SK-N-SH treated with all-trans-retinoic acid at 6 μM for 48 hours (cell line): ENCODE results near the gene BNIPL.

Experiments
- ATAC-seq: fragments of 200-7000 bp; cut with Tn5 transposase; 3 replicates; pipeline ENCODE4 v1.9.1; 2020; ENCODE audit warnings: mild to moderate bottlenecking, moderate library complexity
- ARNTL ChIP-seq: fragments of 450-650 bp; formaldehyde crosslinking; IDR thresholded peaks from 2 replicates; pipeline ENCODE4 v1.5.0; 2020; ENCODE audit warnings: low read depth, mild to moderate bottlenecking, moderate library complexity, borderline replicate concordance
- BACH2 ChIP-seq: fragments of 250-450 bp; sonication (Bioruptor Pico); IDR thresholded peaks from 2 replicates; pipeline ENCODE4 v1.9.0; 2021; ENCODE audit warnings: mild to moderate bottlenecking, borderline replicate concordance
- CSDC2 ChIP-seq: fragments of 250-450 bp; sonication (Bioruptor Pico); IDR thresholded peaks from 2 replicates; pipeline ENCODE4 v1.5.0; 2020; ENCODE audit warnings: mild to moderate bottlenecking, moderate library complexity
- ESRRG ChIP-seq: fragments of 250-450 bp; sonication (Bioruptor Pico); IDR thresholded peaks from 2 replicates; pipeline ENCODE4 v1.6.1; 2021; ENCODE audit warnings: mild to moderate bottlenecking
- GLIS3 ChIP-seq: fragments of 250-450 bp; sonication (Bioruptor Pico); IDR thresholded peaks from 2 replicates; pipeline ENCODE4 v1.5.0; 2020; ENCODE audit warnings: mild to moderate bottlenecking, moderate library complexity
- ISL1 ChIP-seq: fragments of 250-450 bp; sonication (Bioruptor Pico); IDR thresholded peaks from 2 replicates; pipeline ENCODE4 v2.1.2; 2022; ENCODE audit warnings: mild to moderate bottlenecking, moderate library complexity
- OSR1 ChIP-seq: fragments of 250-450 bp; sonication (Bioruptor Pico); IDR thresholded peaks from 2 replicates; pipeline ENCODE4 v1.8.0; 2022; ENCODE audit warnings: moderate library complexity, mild to moderate bottlenecking, inconsistent platforms
- POU6F1 ChIP-seq: fragments of 250-450 bp; sonication (Bioruptor Pico); IDR thresholded peaks from 2 replicates; pipeline ENCODE4 v1.8.0; 2021; ENCODE audit warnings: low read depth, mild to moderate bottlenecking, moderate library complexity, borderline replicate concordance
- RARB ChIP-seq: fragments of 250-450 bp; sonication (Bioruptor Pico); IDR thresholded peaks from 2 replicates; pipeline ENCODE4 v1.8.0; 2021; ENCODE audit warnings: mild to moderate bottlenecking, moderate library complexity
- SNAI2 ChIP-seq: fragments of 250-450 bp; sonication (Bioruptor Pico); IDR thresholded peaks from 2 replicates; pipeline ENCODE4 v1.5.0; 2020; ENCODE audit warnings: mild to moderate bottlenecking, moderate library complexity
- TCF4 ChIP-seq: fragments of 250-450 bp; sonication (Bioruptor Pico); IDR thresholded peaks from 2 replicates; pipeline ENCODE4 v1.8.0; 2021; ENCODE audit warnings: mild to moderate bottlenecking, moderate library complexity, borderline replicate concordance
- TOX ChIP-seq: fragments of 250-450 bp; sonication (Bioruptor Pico); IDR thresholded peaks from 2 replicates; pipeline ENCODE4 v1.8.0; 2021; ENCODE audit warnings: mild to moderate bottlenecking, moderate library complexity, borderline replicate concordance
- ZC3H10 ChIP-seq: fragments of 250-450 bp; sonication (Bioruptor Pico); IDR thresholded peaks from 2 replicates; pipeline ENCODE4 v1.5.1; 2021; ENCODE audit warnings: mild to moderate bottlenecking, moderate library complexity
- ZFP3 ChIP-seq: fragments of 250-450 bp; sonication (Bioruptor Pico); IDR thresholded peaks from 2 replicates; pipeline ENCODE4 v1.5.0; 2020; ENCODE audit warnings: mild to moderate bottlenecking, moderate library complexity
- ZFP30 ChIP-seq: fragments of 450-650 bp; formaldehyde crosslinking; IDR thresholded peaks from 2 replicates; pipeline ENCODE4 v1.5.0; 2022; ENCODE audit warnings: mild to moderate bottlenecking, moderate library complexity
- ZNF565 ChIP-seq: fragments of 450-650 bp; formaldehyde crosslinking; conservative IDR thresholded peaks from 2 replicates; pipeline ENCODE4 v1.5.0; 2020; ENCODE audit warnings: low read depth, mild to moderate bottlenecking, moderate library complexity
- ZNF70 ChIP-seq: fragments of 450-650 bp; formaldehyde crosslinking; IDR thresholded peaks from 2 replicates; pipeline ENCODE4 v1.5.0; 2020; ENCODE audit warnings: mild to moderate bottlenecking, moderate library complexity
- ZNF8 ChIP-seq: fragments of 450-650 bp; formaldehyde crosslinking; IDR thresholded peaks from 2 replicates; pipeline ENCODE4 v1.5.0; 2020; ENCODE audit warnings: mild to moderate bottlenecking, moderate library complexity
- TF ChIP-seq, protein P1 (sequence below): fragments of 250-450 bp; sonication (Bioruptor Pico); IDR thresholded peaks from 2 replicates; pipeline ENCODE4 v1.5.0; 2020; ENCODE audit warnings: mild to moderate bottlenecking, moderate library complexity
- TF ChIP-seq, protein P2 (sequence below): fragments of 250-450 bp; sonication (Bioruptor Pico); IDR thresholded peaks from 2 replicates; pipeline ENCODE4 v1.8.0; 2020; ENCODE audit warnings: mild to moderate bottlenecking, moderate library complexity, borderline replicate concordance
- TF ChIP-seq, protein P3 (sequence below): fragments of 250-450 bp; sonication (Bioruptor Pico); IDR thresholded peaks from 2 replicates; pipeline ENCODE4 v1.5.1; 2020; ENCODE audit warnings: low read depth, mild to moderate bottlenecking, moderate library complexity

The BNIPL gene

DNA sequence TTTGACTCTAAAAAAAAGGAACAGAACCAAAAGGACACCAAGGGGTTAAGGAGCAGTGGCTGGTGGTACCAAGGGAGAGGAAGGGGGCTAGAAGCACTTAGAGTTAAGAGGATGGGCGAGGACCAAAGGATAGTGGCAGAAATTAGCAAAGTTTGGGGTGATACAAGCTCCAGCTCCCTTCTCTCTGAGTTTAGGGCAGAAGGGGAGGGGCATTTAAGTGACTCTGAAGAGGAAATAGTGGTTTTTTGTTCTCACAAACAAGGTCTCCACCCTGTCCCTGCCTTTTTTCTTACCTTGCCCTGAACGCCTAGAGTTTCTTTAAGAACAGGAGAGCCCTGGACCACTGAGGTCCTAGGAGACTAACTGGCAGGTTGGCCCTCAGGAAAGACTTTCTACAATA lies 19.8 kb downstream of the BNIPL start:
- no peak for ATAC-seq
- no peak for TF ChIP-seq ISL1 (CRISPR knock-in tag)
- TF ChIP-seq ZC3H10 (CRISPR knock-in tag): no peak
- no peak for TF ChIP-seq RARB

GRCh38 chr1:151058692-151059091 lies 22.3 kb downstream of the BNIPL start:
- ATAC-seq: peak; percentile 4

GRCh38 chr1:151059109-151060006 lies 23.0 kb downstream of the BNIPL start, which contains the start of gene CDC42SE1:
Gene CDC42SE1, minus strand, starts transcription at chr1:151059622. Its CDS starts 3,892 bp downstream, at chr1:151055730.
- 0 out of 2 replicates have a peak, but pooled peaks have one; percentile 20 for TF ChIP-seq POU6F1
- TF ChIP-seq ZNF70: no peak
- peak; percentile 90 for ATAC-seq

More at GRCh38 chr1:151058692-151059091, 22.3 kb downstream of the BNIPL start:
- TF ChIP-seq POU6F1 (no peak), TOX (CRISPR knock-in tag) (no peak), RARB (no peak), OSR1 (no peak), ZNF8 (CRISPR knock-in tag) (no peak), BACH2 (CRISPR knock-in tag) (no peak), ZNF565 (CRISPR knock-in tag) (no peak), ESRRG (CRISPR knock-in tag) (no peak), ARNTL (CRISPR knock-in tag) (no peak), GLIS3 (CRISPR knock-in tag) (no peak), ISL1 (CRISPR knock-in tag) (no peak), CSDC2 (CRISPR knock-in tag) (no peak), ZNF70 (no peak), ZFP30 (CRISPR knock-in tag) (no peak), ZC3H10 (CRISPR knock-in tag) (no peak), SNAI2 (CRISPR knock-in tag) (no peak)
- TF ChIP-seq, protein P1, sequence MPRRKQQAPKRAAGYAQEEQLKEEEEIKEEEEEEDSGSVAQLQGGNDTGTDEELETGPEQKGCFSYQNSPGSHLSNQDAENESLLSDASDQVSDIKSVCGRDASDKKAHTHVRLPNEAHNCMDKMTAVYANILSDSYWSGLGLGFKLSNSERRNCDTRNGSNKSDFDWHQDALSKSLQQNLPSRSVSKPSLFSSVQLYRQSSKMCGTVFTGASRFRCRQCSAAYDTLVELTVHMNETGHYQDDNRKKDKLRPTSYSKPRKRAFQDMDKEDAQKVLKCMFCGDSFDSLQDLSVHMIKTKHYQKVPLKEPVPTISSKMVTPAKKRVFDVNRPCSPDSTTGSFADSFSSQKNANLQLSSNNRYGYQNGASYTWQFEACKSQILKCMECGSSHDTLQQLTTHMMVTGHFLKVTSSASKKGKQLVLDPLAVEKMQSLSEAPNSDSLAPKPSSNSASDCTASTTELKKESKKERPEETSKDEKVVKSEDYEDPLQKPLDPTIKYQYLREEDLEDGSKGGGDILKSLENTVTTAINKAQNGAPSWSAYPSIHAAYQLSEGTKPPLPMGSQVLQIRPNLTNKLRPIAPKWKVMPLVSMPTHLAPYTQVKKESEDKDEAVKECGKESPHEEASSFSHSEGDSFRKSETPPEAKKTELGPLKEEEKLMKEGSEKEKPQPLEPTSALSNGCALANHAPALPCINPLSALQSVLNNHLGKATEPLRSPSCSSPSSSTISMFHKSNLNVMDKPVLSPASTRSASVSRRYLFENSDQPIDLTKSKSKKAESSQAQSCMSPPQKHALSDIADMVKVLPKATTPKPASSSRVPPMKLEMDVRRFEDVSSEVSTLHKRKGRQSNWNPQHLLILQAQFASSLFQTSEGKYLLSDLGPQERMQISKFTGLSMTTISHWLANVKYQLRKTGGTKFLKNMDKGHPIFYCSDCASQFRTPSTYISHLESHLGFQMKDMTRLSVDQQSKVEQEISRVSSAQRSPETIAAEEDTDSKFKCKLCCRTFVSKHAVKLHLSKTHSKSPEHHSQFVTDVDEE (CRISPR knock-in tag): no peak

GRCh38 chr1:151060007-151060656 lies 23.7 kb downstream of the BNIPL start, which contains the start of gene MLLT11:
Gene MLLT11, plus strand, starts transcription at chr1:151060397. Its CDS starts 6,828 bp downstream, at chr1:151067225.
- ATAC-seq: peak; percentile 78
- TF ChIP-seq, protein P2, sequence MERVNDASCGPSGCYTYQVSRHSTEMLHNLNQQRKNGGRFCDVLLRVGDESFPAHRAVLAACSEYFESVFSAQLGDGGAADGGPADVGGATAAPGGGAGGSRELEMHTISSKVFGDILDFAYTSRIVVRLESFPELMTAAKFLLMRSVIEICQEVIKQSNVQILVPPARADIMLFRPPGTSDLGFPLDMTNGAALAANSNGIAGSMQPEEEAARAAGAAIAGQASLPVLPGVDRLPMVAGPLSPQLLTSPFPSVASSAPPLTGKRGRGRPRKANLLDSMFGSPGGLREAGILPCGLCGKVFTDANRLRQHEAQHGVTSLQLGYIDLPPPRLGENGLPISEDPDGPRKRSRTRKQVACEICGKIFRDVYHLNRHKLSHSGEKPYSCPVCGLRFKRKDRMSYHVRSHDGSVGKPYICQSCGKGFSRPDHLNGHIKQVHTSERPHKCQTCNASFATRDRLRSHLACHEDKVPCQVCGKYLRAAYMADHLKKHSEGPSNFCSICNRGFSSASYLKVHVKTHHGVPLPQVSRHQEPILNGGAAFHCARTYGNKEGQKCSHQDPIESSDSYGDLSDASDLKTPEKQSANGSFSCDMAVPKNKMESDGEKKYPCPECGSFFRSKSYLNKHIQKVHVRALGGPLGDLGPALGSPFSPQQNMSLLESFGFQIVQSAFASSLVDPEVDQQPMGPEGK (CRISPR knock-in tag): peak; percentile 47
- TF ChIP-seq RARB (no peak), ZC3H10 (CRISPR knock-in tag) (0 out of 2 replicates have a peak, but pooled peaks have one; percentile 10), ZNF70 (no peak), GLIS3 (CRISPR knock-in tag) (no peak), TCF4 (peak; percentile 88), ESRRG (CRISPR knock-in tag) (no peak), POU6F1 (0 out of 2 replicates have a peak, but pooled peaks have one; percentile 25), ZFP3 (CRISPR knock-in tag) (no peak), BACH2 (CRISPR knock-in tag) (no peak), ZNF565 (CRISPR knock-in tag) (no peak)
- TF ChIP-seq, protein P3, sequence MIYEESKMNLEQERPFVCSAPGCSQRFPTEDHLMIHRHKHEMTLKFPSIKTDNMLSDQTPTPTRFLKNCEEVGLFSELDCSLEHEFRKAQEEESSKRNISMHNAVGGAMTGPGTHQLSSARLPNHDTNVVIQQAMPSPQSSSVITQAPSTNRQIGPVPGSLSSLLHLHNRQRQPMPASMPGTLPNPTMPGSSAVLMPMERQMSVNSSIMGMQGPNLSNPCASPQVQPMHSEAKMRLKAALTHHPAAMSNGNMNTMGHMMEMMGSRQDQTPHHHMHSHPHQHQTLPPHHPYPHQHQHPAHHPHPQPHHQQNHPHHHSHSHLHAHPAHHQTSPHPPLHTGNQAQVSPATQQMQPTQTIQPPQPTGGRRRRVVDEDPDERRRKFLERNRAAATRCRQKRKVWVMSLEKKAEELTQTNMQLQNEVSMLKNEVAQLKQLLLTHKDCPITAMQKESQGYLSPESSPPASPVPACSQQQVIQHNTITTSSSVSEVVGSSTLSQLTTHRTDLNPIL (CRISPR knock-in tag): no peak
